GM21367 (cell line): ENCODE results near the gene PTPRM.

Source experiments
- ATAC-seq: cut with Tn5 transposase; IDR thresholded peaks from one replicate; pipeline ENCODE4 v1.9.1; 2021; ENCODE audit not compliant: unreplicated experiment

The PTPRM gene

DNA sequence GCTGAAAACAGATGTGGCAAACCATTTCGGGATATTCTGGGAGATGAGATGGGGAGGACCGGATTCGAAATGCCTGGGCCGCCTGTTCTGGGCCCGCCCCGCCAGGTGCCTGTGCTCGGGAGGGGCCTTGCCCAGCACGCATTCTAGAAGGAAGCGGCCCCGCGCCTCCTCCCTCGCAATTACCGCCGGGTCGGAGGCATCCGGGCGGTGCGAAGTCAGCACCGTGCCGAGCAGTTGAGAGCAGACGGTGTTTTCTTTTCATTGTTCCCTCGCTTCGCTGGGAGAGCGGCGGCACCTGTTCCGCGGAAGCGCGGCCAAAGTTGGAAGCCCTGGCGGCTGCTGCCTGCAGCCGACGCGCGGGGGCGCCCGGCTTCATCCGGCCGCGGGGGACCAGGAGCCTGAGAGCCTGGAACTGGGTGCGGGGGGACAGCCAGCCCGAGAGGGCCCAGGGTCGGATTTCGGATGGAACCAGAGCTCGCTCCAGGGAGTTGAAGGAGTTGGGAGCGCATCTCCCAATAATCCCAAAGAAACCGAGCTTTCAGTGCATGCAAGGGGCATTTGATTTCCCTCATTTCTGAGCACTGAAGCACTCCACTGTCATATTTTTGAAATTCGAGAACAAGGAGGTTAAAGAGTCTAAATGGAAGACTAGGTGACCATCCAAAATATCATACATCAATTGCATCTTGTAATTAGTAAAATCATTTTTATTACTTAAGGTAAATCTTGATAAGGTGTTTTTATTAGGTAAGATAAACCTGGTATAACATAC, 800.3 kb downstream of the PTPRM start:
- ATAC-seq: no peak

DNA sequence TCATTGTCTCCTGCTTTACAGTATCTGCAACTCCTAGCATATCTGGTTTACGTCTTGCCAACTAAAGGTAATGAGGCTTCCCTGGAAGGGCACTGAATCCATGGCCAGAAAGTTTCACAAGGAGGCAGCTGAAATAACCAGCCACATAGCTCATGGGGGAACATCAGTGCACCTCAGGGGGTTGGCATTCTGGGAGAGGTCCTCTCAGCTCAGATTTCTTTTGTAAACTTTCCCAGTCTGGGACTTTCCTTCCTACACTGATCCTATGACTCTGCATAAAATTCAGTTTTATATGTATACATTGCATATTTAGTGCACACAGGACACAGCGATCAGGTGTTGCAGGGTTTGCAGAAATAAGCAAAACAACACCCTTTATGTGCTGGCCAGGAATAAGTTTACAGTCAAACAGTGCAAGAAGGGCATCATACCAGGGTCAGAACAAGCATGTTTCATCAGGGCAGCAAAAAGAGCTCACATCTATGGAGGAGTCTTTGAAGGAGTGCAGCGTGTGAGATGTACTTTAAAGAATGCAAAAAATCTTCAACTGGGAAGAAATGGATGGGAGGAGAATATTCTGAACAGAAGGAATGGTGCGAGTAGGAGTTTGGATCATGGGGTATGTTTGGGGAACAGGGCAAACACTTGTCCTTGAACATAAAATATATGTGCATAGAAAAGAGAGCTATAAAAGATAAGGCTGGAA, 801.5 kb downstream of the PTPRM start:
- ATAC-seq: no peak

DNA sequence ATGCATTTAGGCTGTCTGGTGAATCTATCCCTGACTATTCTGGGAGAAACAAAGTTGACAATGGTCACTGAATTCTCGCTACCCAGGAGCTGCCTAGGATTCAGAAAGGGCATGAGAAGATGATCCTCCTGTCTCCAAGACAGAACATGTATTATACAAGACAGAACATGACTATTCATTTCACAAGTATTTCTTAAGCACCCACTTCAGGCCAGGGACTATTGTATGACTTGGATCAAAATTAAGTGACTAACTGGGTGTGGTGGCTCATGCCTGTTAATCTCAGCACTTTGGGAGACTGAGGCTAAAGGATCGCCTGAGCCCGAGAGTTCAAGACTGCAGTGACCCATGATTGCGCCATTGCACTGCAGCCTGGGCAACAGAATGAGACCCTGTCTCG, 806.4 kb downstream of the PTPRM start:
- no peak for ATAC-seq

DNA sequence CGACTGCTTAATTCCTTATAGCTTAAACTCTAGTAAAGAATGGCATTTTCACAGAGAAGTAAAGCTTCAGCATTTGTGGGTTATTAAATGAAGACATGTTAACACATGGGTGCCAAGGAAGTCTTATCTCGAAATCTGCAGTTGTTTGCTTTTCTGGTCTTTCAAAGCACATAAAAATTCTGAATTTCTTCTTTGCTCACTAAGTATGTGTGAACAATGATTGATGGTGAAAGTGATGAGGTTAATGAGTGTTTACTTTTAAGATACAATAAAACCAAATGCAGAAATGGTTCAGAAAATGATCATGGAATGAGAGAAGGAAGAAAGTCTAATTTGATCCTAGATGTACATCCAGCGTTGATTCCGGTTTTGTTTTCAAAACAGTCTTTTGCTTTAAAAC, 807.6 kb downstream of the PTPRM start:
- ATAC-seq: no peak

DNA sequence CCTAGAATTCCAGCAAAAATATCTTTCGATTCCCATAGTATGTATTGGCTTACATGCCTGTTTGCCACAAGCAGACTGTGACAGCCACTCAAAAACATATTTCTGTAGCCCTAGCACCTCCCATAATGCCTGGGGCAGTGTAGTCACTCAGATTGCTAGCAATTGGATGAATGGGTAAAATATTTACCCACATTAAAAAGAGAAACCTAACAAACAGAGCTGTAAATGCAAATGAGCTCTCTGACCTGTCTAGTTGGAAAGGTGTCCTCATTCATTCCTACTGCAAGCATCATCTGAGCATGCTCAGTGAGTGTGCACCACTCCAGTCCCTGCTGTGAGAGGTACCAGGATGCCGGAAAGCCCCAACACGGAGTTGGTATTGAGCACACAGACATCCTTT, 808.1 kb downstream of the PTPRM start:
- no peak for ATAC-seq

DNA sequence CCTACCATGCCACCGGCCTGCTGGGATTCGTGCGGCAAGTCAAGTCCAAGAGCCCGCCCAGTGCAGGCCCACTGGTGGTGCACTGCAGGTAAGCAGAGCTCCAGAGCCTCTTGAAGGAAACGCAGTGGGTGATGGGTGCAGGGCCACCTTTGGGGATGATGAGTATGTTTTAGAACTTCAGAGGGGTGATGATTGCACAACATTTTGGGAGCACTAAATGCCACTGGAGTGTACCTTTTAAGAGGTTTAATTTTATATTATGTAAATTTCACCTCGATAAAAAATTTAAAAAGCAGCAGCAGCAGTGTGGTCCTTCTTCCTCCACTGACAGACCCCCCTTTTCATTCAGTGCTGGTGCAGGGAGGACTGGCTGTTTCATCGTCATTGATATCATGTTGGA, 809.0 kb downstream of the PTPRM start:
- ATAC-seq: no peak

DNA sequence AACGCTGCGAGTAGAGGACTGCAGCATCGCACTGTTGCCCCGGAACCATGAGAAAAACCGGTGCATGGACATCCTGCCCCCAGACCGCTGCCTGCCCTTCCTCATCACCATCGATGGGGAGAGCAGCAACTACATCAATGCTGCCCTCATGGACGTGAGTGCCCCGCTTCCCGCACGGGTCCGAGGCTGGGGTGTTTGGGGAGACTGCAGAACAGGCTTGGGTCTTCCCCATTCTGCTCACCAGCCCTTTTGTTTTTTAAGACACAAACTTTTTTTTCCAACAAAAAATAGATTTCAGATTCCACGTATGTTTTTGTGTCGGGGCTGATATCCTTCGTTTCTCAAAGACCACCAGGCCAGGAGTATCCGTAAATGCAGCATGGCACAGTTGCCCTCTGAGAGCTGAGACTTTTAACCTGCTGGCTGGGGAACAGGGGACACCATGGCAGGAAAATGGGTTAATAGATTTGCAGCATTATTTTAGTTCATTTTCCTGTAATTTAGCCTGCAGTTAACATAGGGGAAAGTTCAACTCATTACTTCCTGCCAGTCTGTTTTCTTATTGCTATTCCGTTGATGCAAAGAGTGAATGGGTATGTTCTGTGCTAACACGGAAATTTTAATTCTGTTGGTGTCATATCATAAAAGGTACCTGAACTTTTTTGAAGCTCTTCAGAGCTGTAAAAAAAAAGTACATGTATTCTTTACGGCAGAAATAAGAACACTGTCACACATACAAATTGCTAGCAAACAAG, 812.2 kb downstream of the PTPRM start:
- ATAC-seq: no peak

DNA sequence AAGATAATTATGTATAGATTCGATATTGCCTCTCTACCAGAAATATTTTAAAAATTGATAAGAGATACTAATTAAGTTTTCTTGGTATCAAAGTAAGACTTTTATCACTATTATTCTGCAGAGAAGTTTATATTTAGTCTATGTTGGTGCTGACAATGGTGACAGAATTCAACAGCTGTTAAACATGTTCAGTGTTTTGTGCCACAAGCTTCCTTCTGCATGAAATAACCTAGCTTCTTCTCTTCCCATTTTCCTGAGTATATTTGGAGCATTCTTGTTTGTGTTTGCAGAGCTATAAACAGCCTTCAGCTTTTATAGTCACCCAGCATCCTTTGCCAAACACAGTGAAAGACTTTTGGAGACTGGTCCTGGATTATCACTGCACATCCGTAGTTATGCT, 812.9 kb downstream of the PTPRM start:
- no peak for ATAC-seq

DNA sequence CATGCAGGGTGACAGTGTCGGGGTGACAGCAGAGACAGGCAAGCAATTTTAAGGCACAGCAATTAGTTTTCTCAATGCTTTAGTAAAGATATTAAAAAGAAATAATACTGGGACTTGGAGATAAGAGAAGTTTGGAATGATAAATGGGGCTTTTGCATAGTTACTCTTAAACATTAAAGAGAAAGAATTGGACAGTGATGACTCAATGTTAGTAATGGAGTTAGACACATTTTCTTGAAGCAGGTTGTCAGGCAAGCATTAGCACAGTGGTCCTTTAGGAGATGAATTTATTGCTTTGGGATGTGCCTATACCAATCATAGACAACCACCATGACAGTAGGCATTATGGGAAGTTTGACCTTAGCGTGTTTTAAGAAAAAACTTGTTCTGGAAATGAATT, 813.8 kb downstream of the PTPRM start:
- ATAC-seq: no peak

DNA sequence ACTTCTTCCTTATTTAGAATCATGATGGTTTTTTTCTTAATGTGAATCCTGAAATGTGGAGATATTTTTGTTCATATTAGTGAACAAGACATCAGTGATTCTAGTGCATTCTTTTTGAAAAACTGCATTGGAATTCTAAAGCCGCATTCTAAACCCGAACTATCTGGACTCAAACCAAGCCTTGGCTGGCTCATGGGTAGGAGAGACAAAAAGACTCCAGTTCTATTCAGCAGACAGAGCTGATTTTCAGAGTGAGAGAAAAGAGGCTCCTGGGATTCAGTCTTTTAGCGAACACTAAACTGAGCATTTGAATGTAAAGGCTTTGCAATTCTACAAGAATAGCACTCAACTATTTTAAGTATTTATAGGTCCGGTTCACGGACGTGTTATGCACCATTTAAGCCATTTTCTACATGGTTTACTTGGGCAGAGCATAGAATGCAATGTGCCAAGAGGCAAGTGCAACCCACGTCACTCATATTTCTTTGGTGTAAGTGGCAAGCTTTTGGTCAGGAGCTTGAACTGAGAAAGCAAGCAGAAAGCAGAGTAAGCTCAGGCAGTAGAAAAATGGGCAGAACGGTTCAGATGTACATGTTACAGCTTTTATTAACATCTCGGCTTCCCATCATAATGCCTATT, 814.8 kb downstream of the PTPRM start:
- ATAC-seq: no peak

DNA sequence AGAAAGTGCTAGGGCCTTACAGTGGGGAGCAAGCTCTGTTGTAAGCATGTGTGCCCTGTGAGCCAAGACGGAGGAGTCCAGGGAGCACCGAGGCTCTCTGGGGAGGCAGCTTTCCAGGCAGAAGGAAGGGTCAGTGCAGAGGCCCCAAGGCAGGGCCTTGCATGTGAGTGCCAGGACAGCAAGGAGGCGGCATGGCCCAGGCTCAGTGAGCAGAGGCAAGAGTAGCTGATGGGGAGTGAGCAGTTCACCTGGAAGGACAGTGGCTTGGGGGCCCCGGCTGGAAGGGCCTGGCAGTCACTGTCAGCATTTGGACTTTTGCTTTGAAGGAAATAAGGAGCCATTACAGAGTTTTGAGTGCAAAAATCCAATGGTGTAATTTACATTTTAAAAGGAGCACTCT, 818.3 kb downstream of the PTPRM start:
- no peak for ATAC-seq

DNA sequence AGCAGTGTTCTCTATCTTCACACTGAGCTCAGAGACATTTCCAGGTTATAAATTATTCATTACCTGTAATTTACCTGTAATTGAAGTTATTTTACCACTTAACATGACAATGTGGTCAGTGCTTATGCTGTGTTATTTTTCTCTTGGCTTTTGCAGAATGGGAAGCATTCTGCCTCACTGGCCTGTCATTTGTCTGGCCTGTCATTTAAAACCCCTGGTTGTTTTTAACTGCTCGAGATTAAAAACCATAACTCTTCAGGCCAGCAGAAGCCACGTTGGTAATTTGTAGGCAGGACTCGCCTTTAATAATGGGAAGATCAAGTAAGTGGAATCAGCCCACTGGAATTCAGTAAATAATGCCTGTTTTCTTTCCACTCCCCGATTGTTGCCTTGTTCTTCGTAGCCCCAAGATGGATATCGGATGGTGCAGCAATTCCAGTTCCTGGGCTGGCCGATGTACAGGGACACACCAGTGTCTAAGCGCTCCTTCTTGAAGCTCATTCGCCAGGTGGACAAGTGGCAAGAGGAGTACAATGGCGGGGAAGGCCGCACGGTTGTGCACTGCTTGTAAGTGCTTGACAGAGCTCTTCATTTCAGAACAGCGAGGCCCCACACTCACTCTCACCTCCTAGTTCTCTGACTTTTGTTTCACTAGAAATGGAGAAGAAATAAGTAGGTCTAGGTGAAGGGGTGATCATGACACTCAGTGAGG, 819.7 kb downstream of the PTPRM start:
- ATAC-seq: no peak

DNA sequence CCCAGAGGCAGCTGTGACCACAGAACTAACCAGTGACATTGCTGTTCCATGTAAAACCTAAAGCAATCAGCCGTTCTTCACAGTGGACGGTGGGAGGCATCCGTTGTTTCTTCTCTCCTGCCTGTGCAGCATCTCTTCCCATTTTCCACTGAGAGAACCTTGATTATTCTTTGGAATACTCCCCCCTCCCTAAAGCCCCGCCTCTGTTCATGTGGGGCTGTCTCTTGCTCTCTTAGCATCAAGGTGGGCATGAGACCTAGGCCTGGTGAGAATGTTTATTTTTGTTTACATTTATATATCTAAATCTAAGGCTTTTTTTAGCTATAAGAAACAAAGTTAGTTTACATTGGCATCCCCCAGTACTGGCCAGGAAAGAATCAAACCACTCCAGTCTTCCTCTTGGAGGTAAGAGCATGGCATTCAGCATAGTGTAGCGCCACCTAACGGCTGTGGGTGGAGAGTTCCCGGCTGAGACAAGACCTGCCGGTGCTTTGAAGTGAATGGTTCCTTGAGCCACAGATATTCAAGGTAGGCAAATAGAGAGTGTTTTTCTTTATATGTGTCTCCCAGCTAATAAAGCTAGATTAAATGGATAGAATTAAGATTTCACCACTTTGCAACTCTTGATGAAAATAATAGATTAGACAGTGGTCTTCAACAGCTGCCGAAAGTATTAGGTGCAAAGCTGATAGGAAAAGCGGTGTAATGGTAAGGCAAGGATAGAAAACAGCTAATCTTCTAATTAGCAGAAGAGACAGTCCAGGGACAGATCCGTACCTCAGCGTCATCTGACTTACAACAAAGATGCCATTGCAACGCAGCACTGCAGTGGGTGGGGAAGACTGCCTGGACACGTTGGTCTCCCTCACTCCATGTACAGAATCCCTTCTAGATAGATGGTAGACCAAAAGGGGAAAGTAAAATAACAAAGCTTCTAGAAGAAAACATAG, 822.5 kb downstream of the PTPRM start:
- no peak for ATAC-seq

DNA sequence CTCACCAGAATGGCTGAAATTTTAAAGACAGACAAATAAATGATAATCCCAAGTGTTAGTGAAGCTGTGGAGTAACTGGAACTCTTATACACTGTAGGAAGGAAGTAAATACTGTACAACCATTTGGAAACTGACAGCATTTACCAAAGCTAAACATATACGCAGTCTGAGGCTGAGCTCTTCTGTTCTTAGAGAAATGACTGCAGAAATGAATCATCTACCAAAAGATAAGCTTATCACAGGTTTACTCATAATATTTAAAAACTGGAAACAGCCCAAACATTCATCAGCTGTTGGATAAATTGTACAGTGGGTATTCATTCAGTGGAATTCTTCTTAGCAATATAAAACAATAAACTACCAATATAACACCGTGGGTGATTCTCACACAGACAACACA, 824.0 kb downstream of the PTPRM start:
- no peak for ATAC-seq

DNA sequence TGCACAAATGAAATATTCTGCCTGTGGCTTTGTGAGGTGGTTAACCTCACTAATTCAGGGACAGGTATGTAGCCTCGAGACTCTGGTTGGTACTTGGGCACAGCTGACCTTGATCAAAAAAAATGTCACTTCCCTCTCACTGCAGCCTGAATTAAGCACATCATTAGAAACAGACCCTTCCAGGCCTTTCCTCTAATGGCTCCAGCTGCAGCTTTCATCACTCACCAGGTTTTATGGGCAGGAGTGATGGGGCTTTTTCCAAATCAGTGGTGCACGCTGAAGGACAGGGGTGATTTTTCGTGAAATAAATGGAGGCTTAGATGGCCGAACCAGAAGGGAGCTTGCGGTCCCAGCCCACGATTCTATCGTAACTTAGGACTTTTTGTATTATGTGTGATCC, 829.1 kb downstream of the PTPRM start:
- ATAC-seq: no peak

DNA sequence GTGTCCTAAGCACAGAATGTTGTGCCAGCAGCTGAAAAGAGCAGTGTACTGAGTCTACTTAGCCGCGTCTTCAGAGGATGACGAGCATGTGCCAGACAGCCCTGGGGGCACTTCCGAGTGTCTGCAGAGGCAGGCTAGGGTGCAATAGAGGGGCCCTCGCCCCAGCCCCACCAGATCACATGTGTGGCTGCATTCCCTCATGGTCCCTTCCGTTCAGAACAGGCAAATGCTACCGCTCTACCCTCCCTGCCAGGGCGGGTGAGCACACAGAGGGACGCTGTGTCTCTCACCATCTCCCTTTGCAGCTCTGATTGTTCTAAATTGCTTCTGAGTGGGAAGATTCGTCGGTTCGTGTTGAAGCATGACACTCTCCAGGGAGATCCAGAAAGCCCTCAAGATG, 829.9 kb downstream of the PTPRM start:
- no peak for ATAC-seq

DNA sequence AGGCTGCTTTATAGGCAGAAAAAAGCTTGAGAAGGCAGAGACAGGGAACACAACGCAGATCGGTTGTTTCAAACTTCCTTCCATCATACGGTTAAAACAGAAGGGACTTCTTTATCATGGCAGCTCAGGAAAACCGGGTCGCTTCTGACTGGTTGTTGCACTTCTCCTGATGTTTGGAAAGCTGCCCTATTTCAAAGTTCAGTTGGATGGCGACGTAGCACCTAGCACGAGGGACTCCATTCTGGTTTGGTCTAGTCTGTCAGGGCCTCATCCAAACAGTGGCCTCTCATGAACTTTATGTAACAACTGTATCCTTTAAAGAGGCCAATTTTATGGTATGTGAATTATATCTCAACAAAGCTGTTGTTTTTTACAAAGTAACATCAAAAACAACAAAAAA, 832.0 kb downstream of the PTPRM start:
- no peak for ATAC-seq

DNA sequence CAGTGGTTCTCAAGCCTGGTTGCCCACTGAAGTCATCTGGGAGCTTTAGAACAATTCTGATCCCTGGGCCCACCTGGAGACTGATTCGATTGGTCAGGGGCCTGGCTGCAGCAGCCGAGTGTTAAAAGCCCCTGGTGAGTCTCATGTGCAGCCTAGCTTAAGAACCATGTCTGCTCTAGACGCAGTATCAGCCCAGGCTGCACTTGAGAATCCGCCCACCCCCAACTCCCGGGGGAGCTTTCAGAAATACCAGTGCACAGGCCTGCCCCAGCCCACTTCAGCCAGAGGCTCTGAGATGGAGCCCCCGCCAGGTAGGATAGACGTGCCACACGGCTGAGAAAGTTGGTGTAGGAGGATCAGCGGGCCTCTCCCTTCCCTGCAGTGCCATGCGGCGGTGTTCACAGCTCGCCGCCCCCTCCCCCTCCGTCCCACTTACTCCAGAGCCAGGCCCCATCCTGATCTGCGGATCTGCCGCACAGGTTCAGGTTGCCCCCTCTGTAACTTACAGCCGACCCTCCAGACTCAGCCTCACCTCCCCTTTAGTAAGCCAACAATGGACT, 833.2 kb downstream of the PTPRM start:
- ATAC-seq: no peak

DNA sequence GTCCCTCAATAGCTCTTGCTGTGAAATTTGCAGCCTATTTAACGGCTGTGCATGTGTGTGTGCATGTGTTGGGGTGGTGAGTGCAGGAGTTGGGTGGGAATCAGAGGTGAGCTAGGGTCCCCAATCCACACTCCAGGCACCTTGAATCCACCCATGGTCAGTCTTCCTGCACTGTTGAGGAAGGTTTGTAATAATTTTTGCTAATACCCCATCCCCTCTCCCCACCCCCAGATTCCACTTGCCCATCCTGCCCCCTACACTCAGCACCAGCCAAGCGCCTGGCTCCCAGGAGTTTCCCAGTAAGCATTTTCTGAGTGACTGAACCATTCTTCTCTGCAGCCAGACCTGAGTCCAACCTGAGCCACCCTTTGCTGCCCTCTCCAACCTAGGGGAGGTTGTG, 833.7 kb downstream of the PTPRM start:
- no peak for ATAC-seq

DNA sequence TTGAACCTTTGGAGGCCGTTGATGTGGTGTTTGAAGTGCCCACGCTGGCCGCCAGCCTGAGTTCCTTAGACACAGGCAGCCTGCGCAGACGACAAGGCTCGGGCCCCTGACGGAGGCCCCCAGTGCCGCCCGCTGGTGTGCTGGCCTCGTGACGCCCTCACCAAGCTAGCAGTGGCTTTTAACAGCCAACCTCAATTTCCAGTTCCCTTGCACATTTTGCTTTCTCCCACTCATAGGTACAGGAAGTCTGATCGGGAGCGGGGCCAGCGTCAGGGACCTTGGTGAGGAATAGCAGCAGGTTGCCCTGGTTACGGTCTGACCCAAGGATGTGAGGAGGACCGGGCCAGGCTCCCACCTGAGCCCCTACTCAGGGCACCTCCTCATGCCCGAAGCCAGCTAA, 834.5 kb downstream of the PTPRM start:
- ATAC-seq: no peak
